Measurements from ENCODE around the gene PLXDC2.

DNA sequence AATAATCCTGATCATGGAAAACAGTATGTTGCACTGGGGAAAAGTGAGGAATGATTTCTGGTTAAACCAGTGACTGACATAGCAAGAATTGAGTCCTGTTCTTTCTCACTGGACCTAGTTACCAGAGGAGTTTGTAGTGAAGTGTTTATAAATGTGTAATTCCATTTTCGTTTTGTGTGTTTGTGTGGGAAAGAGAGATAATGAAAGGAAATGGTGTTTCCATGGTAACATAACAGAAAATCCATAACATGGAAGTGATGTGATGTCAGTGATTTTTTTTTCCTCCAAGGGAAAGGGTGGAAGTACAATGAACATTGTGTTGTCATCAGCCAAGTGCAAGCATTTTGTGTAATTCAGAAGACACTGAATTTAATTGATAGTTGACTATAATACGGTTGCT is 283.9 kb downstream of the PLXDC2 start:
- TF ChIP-seq CTCF (conservative IDR thresholded peaks at IDR 0.05 in 1 of 2, IDR thresholded peaks at IDR 0.05 in 1 of 2; ENCODE audit: extremely low read depth in 1 of 2, insufficient read depth in 1 of 2, low read depth in 1 of 2, low read length in 2 of 2) (no peak), EZH2 (IDR thresholded peaks at IDR 0.05; ENCODE audit: borderline replicate concordance, low read length) (no peak)

Measured in mammary epithelial cell (primary cell).